ENCODE measurements around the gene CAMKMT.

Gene CAMKMT

GRCh38 chr2:44335806-44336538 lies 25.8 kb upstream of the CAMKMT start:
- POLR2A ChIA-PET = no interaction called here
- no peak for DNase-seq (ENCODE audit: low read depth, low spot score)
- CTCF ChIA-PET = interaction anchor here (1.0 to 1.7 kb wide), 2 partner anchors 248 to 292 kb away, joined by 3 to 4 read pairs; no protein-coding TSS in a partner anchor
- no peak overlapping the region for H3K4me3 ChIP-seq (ENCODE audit: low read depth, low read length)
- no peak for TF ChIP-seq CTCF (IDR thresholded peaks at IDR 0.05; ENCODE audit: insufficient read depth, low read length, missing control alignments)

- no peak for DNase-seq (ENCODE audit: low read depth, low spot score)
- peak; percentile 6 for TF ChIP-seq CTCF (IDR thresholded peaks at IDR 0.05; ENCODE audit: insufficient read depth, low read length, missing control alignments)
- POLR2A ChIA-PET = no interaction called here
- no peak overlapping the region for H3K4me3 ChIP-seq (ENCODE audit: low read depth, low read length)
- CTCF ChIA-PET = interaction anchor here (0.8 to 2.0 kb wide), 10 partner anchors 9 to 299 kb away, joined by 3 to 7 read pairs (median 4); no protein-coding TSS in a partner anchor
Measured at GRCh38 chr2:44342854-44343253, 18.9 kb upstream of the CAMKMT start.

GRCh38 chr2:44347526-44347925 lies 14.2 kb upstream of the CAMKMT start:
- H3K4me3 ChIP-seq (ENCODE audit: low read depth, low read length) = no peak overlapping the region
- no peak for DNase-seq (ENCODE audit: low read depth, low spot score)
- TF ChIP-seq CTCF (IDR thresholded peaks at IDR 0.05; ENCODE audit: insufficient read depth, low read length, missing control alignments) = no peak
- CTCF ChIA-PET = interaction anchor here (0.7 to 1.9 kb wide), 7 partner anchors 10 to 261 kb away, joined by 3 to 8 read pairs (median 3); no protein-coding TSS in a partner anchor
- POLR2A ChIA-PET = no interaction called here

GRCh38 chr2:44348400-44348799 lies 13.3 kb upstream of the CAMKMT start:
- ChIA-PET POLR2A (interaction anchor here (0.5 to 2.0 kb wide), 2 partner anchors 13 to 73 kb away, joined by 3 to 12 read pairs; partner anchors contain the start of genes CAMKMT and PREPL), CTCF (interaction anchor here (1.0 to 1.9 kb wide), 6 partner anchors 10 to 606 kb away, joined by 3 to 8 read pairs (median 5); no protein-coding TSS in a partner anchor)
- H3K4me3 ChIP-seq (ENCODE audit: low read depth, low read length) = no peak overlapping the region
- no peak for TF ChIP-seq CTCF (IDR thresholded peaks at IDR 0.05; ENCODE audit: insufficient read depth, low read length, missing control alignments)
- no peak for DNase-seq (ENCODE audit: low read depth, low spot score)

- POLR2A ChIA-PET = interaction anchor here (2.0 kb wide), 1 partner anchor 12 kb away, joined by 12 read pairs; the partner anchor contains the start of genes CAMKMT and PREPL
- no peak for DNase-seq (ENCODE audit: low read depth, low spot score)
- no peak for TF ChIP-seq CTCF (IDR thresholded peaks at IDR 0.05; ENCODE audit: insufficient read depth, low read length, missing control alignments)
- CTCF ChIA-PET = interaction anchor here (0.8 to 1.9 kb wide), 4 partner anchors 11 to 305 kb away, joined by 3 to 6 read pairs (median 5); no protein-coding TSS in a partner anchor
- no peak overlapping the region for H3K4me3 ChIP-seq (ENCODE audit: low read depth, low read length)
Measured at GRCh38 chr2:44349506-44349905, 12.2 kb upstream of the CAMKMT start.

GRCh38 chr2:44351088-44351487 lies 10.7 kb upstream of the CAMKMT start:
- ChIA-PET CTCF (interaction anchor here (0.9 to 1.5 kb wide), 8 partner anchors 8 to 604 kb away, joined by 3 to 10 read pairs (median 4); partner anchors contain the start of genes CAMKMT and PREPL), POLR2A (interaction anchor here (0.6 to 2.7 kb wide), 4 partner anchors 11 to 777 kb away, joined by 3 to 12 read pairs (median 3); partner anchors contain the start of genes CAMKMT and PREPL)
- DNase-seq (ENCODE audit: low read depth, low spot score) = peak; percentile 52
- no peak overlapping the region for H3K4me3 ChIP-seq (ENCODE audit: low read depth, low read length)
- TF ChIP-seq CTCF (IDR thresholded peaks at IDR 0.05; ENCODE audit: insufficient read depth, low read length, missing control alignments) = no peak

All from AG04449 (cell line).